DND-41 (cell line): Measurements from ENCODE around the gene TMEM121.
"Not testable (repeated sequence)": the region's sequence is repeated elsewhere in the genome, so short reads cannot be mapped to it uniquely, and the experiment has no call there.

Experiments
- CTCF ChIP-seq: IDR thresholded peaks from 2 replicates; pipeline ENCODE4 v1.5.1; 2012; ENCODE audit warnings: borderline replicate concordance, low read length, moderate library complexity, mild to moderate bottlenecking; ENCODE audit not compliant: poor library complexity, severe bottlenecking; ENCODE audit errors: extremely low read depth
- EZH2 ChIP-seq: IDR thresholded peaks from 3 replicates; pipeline ENCODE4 v1.6.1; 2012; ENCODE audit warnings: borderline replicate concordance, low read depth, mild to moderate bottlenecking, moderate library complexity, low read length, inconsistent platforms; ENCODE audit not compliant: severe bottlenecking

GRCh38 chr14:105567164-105568103 lies 41.1 kb downstream of the TMEM121 start:
- not testable (repeated sequence) for TF ChIP-seq CTCF, EZH2
